IPS-18c (cell line): ENCODE measurements around the gene PHETA1.

Source experiments
- H3K4me3 ChIP-seq: 2 replicates; pipeline ENCODE4 v1.7.0; 2013; ENCODE audit warnings: low read depth, mild to moderate bottlenecking, low read length, moderate library complexity; ENCODE audit not compliant: insufficient read depth
- H3K9me3 ChIP-seq: one replicate; pipeline ENCODE4 v1.6.1; 2013; ENCODE audit warnings: mild to moderate bottlenecking, low read length, moderate library complexity; ENCODE audit not compliant: control insufficient read depth, insufficient read depth

Gene PHETA1

GRCh38 chr12:111361073-111361716, 7.7 kb downstream of the PHETA1 start:
- H3K4me3 ChIP-seq, result no peak overlapping the region
- no peaks in the 10 kb centered on the region for H3K9me3 ChIP-seq

- no peak overlapping the region for H3K4me3 ChIP-seq
- no peaks in the 10 kb centered on the region for H3K9me3 ChIP-seq
Measured at GRCh38 chr12:111360325-111360930, 8.5 kb downstream of the PHETA1 start.

GRCh38 chr12:111359914-111360276, 9.0 kb downstream of the PHETA1 start:
- Histone ChIP-seq H3K4me3 (no peak overlapping the region), H3K9me3 (no peaks in the 10 kb centered on the region)

GRCh38 chr12:111359231-111359913, 9.5 kb downstream of the PHETA1 start:
- no peaks in the 10 kb centered on the region for H3K9me3 ChIP-seq
- no peak overlapping the region for H3K4me3 ChIP-seq

GRCh38 chr12:111355201-111355925, 13.5 kb downstream of the PHETA1 start:
- H3K4me3 ChIP-seq, result no peak overlapping the region
- no peaks in the 10 kb centered on the region for H3K9me3 ChIP-seq

GRCh38 chr12:111354511-111354910, 14.4 kb downstream of the PHETA1 start:
- H3K4me3 ChIP-seq, result no peak overlapping the region

GRCh38 chr12:111353603-111354295, 15.1 kb downstream of the PHETA1 start:
- H3K4me3 ChIP-seq, result no peak overlapping the region
- H3K9me3 ChIP-seq, result no peaks in the 10 kb centered on the region

More at GRCh38 chr12:111354511-111354910, 14.4 kb downstream of the PHETA1 start:
- no peaks in the 10 kb centered on the region for H3K9me3 ChIP-seq

- H3K4me3 ChIP-seq, result no peak overlapping the region
- H3K9me3 ChIP-seq, result peaks cover under 1% of the 10 kb centered on the region
Measured at GRCh38 chr12:111353026-111353425, 15.9 kb downstream of the PHETA1 start.

GRCh38 chr12:111352296-111352993, 16.4 kb downstream of the PHETA1 start:
- H3K9me3 ChIP-seq, result peaks cover 6% of the 10 kb centered on the region
- H3K4me3 ChIP-seq, result no peak overlapping the region

GRCh38 chr12:111351026-111351425, 17.9 kb downstream of the PHETA1 start:
- Histone ChIP-seq H3K9me3 (peaks cover 6% of the 10 kb centered on the region), H3K4me3 (no peak overlapping the region)

GRCh38 chr12:111349748-111350520, 19.0 kb downstream of the PHETA1 start:
- Histone ChIP-seq H3K9me3 (peaks cover 6% of the 10 kb centered on the region), H3K4me3 (no peak overlapping the region)

- Histone ChIP-seq H3K9me3 (peaks cover 6% of the 10 kb centered on the region), H3K4me3 (no peak overlapping the region)
Measured at GRCh38 chr12:111349101-111349747, 19.7 kb downstream of the PHETA1 start.

- peaks cover 6% of the 10 kb centered on the region for H3K9me3 ChIP-seq
- no peak overlapping the region for H3K4me3 ChIP-seq
Measured at GRCh38 chr12:111347891-111348644, 20.8 kb downstream of the PHETA1 start.

- Histone ChIP-seq H3K9me3 (peaks cover 6% of the 10 kb centered on the region), H3K4me3 (no peak overlapping the region)
Measured at GRCh38 chr12:111344254-111344875, 24.5 kb downstream of the PHETA1 start.

- Histone ChIP-seq H3K4me3 (no peak overlapping the region), H3K9me3 (peaks cover 6% of the 10 kb centered on the region)
Measured at GRCh38 chr12:111343181-111343580, 25.7 kb downstream of the PHETA1 start.
